Cerebellar cortex (tissue), 1 donor: ENCODE measurements around the gene CCDC59.

Experiments
- DNase-seq: peaks from one replicate; pipeline ENCODE4 v3.0.0-alpha.2; 2015; ENCODE audit warnings: low spot score

The CCDC59 gene

DNA sequence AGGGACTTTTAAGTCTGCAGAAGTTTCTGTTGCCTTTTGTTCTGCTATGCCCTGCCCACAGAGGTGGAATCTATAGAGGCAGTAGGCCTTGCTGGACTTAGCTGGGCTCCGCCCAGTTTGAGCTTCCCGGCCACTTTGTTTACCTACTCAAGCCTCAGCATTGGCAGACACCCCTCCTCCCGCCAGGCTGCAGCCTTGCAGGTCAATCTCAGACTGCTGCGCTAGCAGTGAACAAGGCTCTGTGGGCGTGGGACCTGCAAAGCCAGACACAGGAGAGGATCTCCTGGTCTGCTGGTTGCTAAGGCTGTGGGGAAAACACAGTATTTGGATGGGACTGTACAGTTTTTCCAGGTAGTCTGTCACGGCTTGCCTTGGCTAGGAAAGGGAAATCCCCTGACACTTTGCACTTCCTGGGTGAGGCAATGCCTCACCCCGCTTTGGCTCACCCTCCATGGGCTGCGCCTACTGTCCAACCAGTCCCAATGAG is 43.7 kb downstream of the CCDC59 start:
- DNase-seq: no peak
